HepG2 (cell line): ENCODE measurements around the gene NSUN2. TPM values are rescaled to one million over a fixed set of nuclear protein-coding genes. Genes with fewer than 3 reads are reported as not detected.

Experiments used
- ATAC-seq: fragments of 200-7000 bp; cut with Tn5 transposase; 3 replicates; pipeline ENCODE4 v1.9.1; 2020; ENCODE audit warnings: mild to moderate bottlenecking, moderate library complexity
- BruUV-seq: library from RNA; stranded (reverse); fragments of 400-500 nt; replicated peaks from 2 replicates; lab custom pipeline; 2021; lab: Mats Ljungman, UMichigan
- CTCF ChIA-PET: fragments of 300-600 bp; formaldehyde crosslinking; extraction: SDS; loops from one replicate; lab custom pipeline; 2021; ENCODE audit warnings: low total read pairs, inconsistent platforms, low intra/inter-chr PET ratio; lab: Yijun Ruan, JAX
- POLR2A ChIA-PET: fragments of 350-600 bp; sonication (Branson Sonifier 250); formaldehyde crosslinking; loops from one replicate; lab custom pipeline; 2020; ENCODE audit warnings: antibody characterized with exemption, inconsistent platforms; lab: Yijun Ruan, JAX
- DNase-seq: peaks from one replicate; pipeline ENCODE4 v3.0.0-alpha.2; 2015; ENCODE audit warnings: low spot score
- FAIRE-seq: peaks from 3 replicates; lab custom pipeline; 2011; peaks lifted over from hg19 to GRCh38; lab: Jason Lieb, UNC
- H2AFZ ChIP-seq: one replicate; pipeline ENCODE4 v1.6.1; 2011; ENCODE audit warnings: low read length, inconsistent platforms
- H3K27ac ChIP-seq: fragments of 300-600 bp; 3 replicates; pipeline ENCODE4 v1.8.0; 2011; ENCODE audit warnings: mixed run types, mild to moderate bottlenecking, mixed read lengths, low read length, inconsistent platforms; ENCODE audit not compliant: insufficient read depth; ENCODE audit errors: extremely low read length
- H3K27me3 ChIP-seq, 2 experiments: fragments of 200-600 bp in 1 of 2; 2 replicates in 1 of 2; 3 replicates in 1 of 2; pipeline versions ENCODE4 v1.6.0 to v1.8.0; 2011; ENCODE audit warnings: low read length in 2 of 2, mild to moderate bottlenecking in 2 of 2, moderate library complexity in 2 of 2, inconsistent platforms in 1 of 2; ENCODE audit not compliant: insufficient read depth in 2 of 2, control insufficient read depth in 1 of 2
- H3K36me3 ChIP-seq, 2 experiments: fragments of 200-600 bp in 1 of 2; replicated peaks in 1 of 2; 2 replicates in 1 of 2; 3 replicates in 1 of 2; pipeline versions ENCODE4 v1.5.1 to v1.8.0; 2011; ENCODE audit warnings: low read length in 2 of 2, inconsistent platforms in 1 of 2; ENCODE audit not compliant: insufficient read depth in 2 of 2, control insufficient read depth in 1 of 2
- H3K4me1 ChIP-seq: 2 replicates; pipeline ENCODE4 v1.5.1; 2012; ENCODE audit warnings: low read length, inconsistent platforms; ENCODE audit not compliant: insufficient read depth
- H3K4me2 ChIP-seq: 2 replicates; pipeline ENCODE4 v1.6.0; 2011; ENCODE audit warnings: low read depth, low read length, inconsistent platforms
- H3K4me3 ChIP-seq, 3 experiments: fragments of 200-600 bp in 1 of 3; sonication (generic), shearing (Covaris generic) in 1 of 3; replicated peaks in 1 of 3; 2 replicates each; pipeline ENCODE4 v1.5.1; 2011 to 2016; ENCODE audit warnings: low read length in 3 of 3, inconsistent platforms in 2 of 3, low read depth in 2 of 3, mild to moderate bottlenecking in 2 of 3, control low read depth in 1 of 3, mixed read lengths in 1 of 3; ENCODE audit not compliant: insufficient read depth in 1 of 3
- H3K79me2 ChIP-seq: one replicate; pipeline ENCODE4 v1.6.1; 2011; ENCODE audit warnings: low read length, inconsistent platforms; ENCODE audit not compliant: insufficient read depth
- H3K9ac ChIP-seq: 2 replicates; pipeline ENCODE4 v1.6.0; 2011; ENCODE audit warnings: mild to moderate bottlenecking, low read depth, low read length, inconsistent platforms; ENCODE audit not compliant: insufficient read depth
- H3K9me3 ChIP-seq: 2 replicates; pipeline ENCODE4 v1.5.1; 2012; ENCODE audit warnings: mild to moderate bottlenecking, low read length
- H4K20me1 ChIP-seq: 2 replicates; pipeline ENCODE4 v1.6.0; 2011; ENCODE audit warnings: inconsistent platforms, mild to moderate bottlenecking, low read length, moderate library complexity; ENCODE audit not compliant: insufficient read depth
- BCL6 ChIP-seq: IDR thresholded peaks from 2 replicates; pipeline ENCODE4 v1.6.1; 2016; ENCODE audit warnings: missing genetic modification reagents, missing compliant biosample characterization
- KAT7 ChIP-seq: IDR thresholded peaks from 2 replicates; pipeline ENCODE4 v1.6.1; 2018; ENCODE audit warnings: borderline replicate concordance, missing compliant biosample characterization
- MEF2D ChIP-seq: sonication (generic); formaldehyde crosslinking; IDR thresholded peaks from 2 replicates; pipeline ENCODE4 v1.5.1; 2020; ENCODE audit warnings: mild to moderate bottlenecking, missing genetic modification reagents
- MTF2 ChIP-seq: sonication (generic); formaldehyde crosslinking; IDR thresholded peaks from 2 replicates; pipeline ENCODE4 v1.5.0; 2020; ENCODE audit warnings: missing genetic modification reagents, borderline replicate concordance
- MXD4 ChIP-seq: IDR thresholded peaks from 2 replicates; pipeline ENCODE4 v1.6.1; 2016; ENCODE audit warnings: mild to moderate bottlenecking, missing biosample characterization, missing genetic modification reagents
- RARA ChIP-seq: IDR thresholded peaks from 2 replicates; pipeline ENCODE4 v1.6.1; 2016; ENCODE audit warnings: missing genetic modification reagents, missing compliant biosample characterization
- RFXAP ChIP-seq: sonication (generic); formaldehyde crosslinking; IDR thresholded peaks from 2 replicates; pipeline ENCODE4 v1.4.0; 2020; ENCODE audit warnings: missing genetic modification reagents, borderline replicate concordance
- ZEB1 ChIP-seq: IDR thresholded peaks from 2 replicates; pipeline ENCODE4 v1.6.1; 2012; ENCODE audit warnings: mild to moderate bottlenecking, low read depth, inconsistent platforms; ENCODE audit not compliant: insufficient replicate concordance
- ZNF282 ChIP-seq: fragments of 450-650 bp; IDR thresholded peaks from 2 replicates; pipeline ENCODE4 v1.6.1; 2018; ENCODE audit not compliant: partially characterized antibody
- ZNF331 ChIP-seq: sonication (generic); formaldehyde crosslinking; IDR thresholded peaks from 2 replicates; pipeline ENCODE4 v1.4.0; 2020; ENCODE audit warnings: missing genetic modification reagents
- ZNF552 ChIP-seq: sonication (generic); formaldehyde crosslinking; IDR thresholded peaks from 2 replicates; pipeline ENCODE4 v1.9.0; 2022; ENCODE audit warnings: missing genetic modification reagents, mild to moderate bottlenecking, borderline replicate concordance
- ZNF7 ChIP-seq: IDR thresholded peaks from 2 replicates; pipeline ENCODE4 v1.6.1; 2016; ENCODE audit warnings: missing biosample characterization, missing genetic modification reagents
- ZNF780A ChIP-seq: sonication (generic); formaldehyde crosslinking; IDR thresholded peaks from 2 replicates; pipeline ENCODE4 v1.8.0; 2022; ENCODE audit warnings: mild to moderate bottlenecking, missing genetic modification reagents, moderate library complexity
- WGBS: methylation state at CpG from one replicate; pipeline ENCODE4 v1.1.6; 2017; ENCODE audit warnings: low lambda C conversion rate; 5-methylcytosine and 5-hydroxymethylcytosine counted together
- in situ Hi-C: cut with HindIII; loops from 2 replicates; pipeline ENCODE4 v1.10.0; 2017; ENCODE audit warnings: low pct_unique_long_range_greater_than_20kb; ENCODE audit not compliant: extremely low pct_ligation_motif_present
- intact Hi-C: fragments of 100-400 bp; cut with micrococcal nuclease; formaldehyde crosslinking; loops from one replicate; pipeline ENCODE4 v1.10.0; 2022; ENCODE audit not compliant: unreplicated experiment
- polyA plus RNA-seq, 8 experiments: library from polyadenylated mRNA; depleted of rRNA in 3 of 8; stranded (reverse) in 7 of 8; unstranded in 1 of 8; fragments of >200 nt; fragmentation: Illumina TruSeq in 4 of 8; extraction: Trizol in 4 of 8; gene quantifications; 2 replicates each; pipeline versions ENCODE4 v1.2.1 to v1.2.3, GENCODE V29; 2011 to 2016; ENCODE audit warnings: low read depth in 4 of 8, missing spikeins in 1 of 8, mixed read lengths in 1 of 8; ENCODE audit not compliant: insufficient read depth in 1 of 8
- total RNA-seq, 5 experiments: library from RNA; depleted of rRNA; stranded (reverse); fragments of >200 nt; fragmentation: Illumina TruSeq; extraction: Trizol; gene quantifications; 2 replicates each; pipeline ENCODE4 v1.2.3, GENCODE V29; 2016; ENCODE audit warnings: low read depth in 1 of 5
- TF ChIP-seq, protein P1 (sequence below): sonication (generic); formaldehyde crosslinking; IDR thresholded peaks from 2 replicates; pipeline ENCODE4 v1.5.0; 2020; ENCODE audit warnings: missing genetic modification reagents
- TF ChIP-seq, protein P2 (sequence below): sonication (generic); formaldehyde crosslinking; IDR thresholded peaks from 2 replicates; pipeline ENCODE4 v1.4.0; 2020; ENCODE audit warnings: low read depth, mild to moderate bottlenecking, missing genetic modification reagents
- TF ChIP-seq, protein P3 (sequence below): sonication (generic); formaldehyde crosslinking; conservative IDR thresholded peaks from 2 replicates; pipeline ENCODE4 v1.4.0; 2020; ENCODE audit warnings: missing genetic modification reagents
- TF ChIP-seq, protein P4 (sequence below): sonication (generic); formaldehyde crosslinking; IDR thresholded peaks from 2 replicates; pipeline ENCODE4 v1.4.0; 2020; ENCODE audit warnings: missing genetic modification reagents

Gene NSUN2
- total and polyA plus RNA-seq, 2 of the 13 experiments (the other 11 are each of a cell fraction or from before 2014, with no cell fraction given): 51.7 to 69.1 TPM

DNA sequence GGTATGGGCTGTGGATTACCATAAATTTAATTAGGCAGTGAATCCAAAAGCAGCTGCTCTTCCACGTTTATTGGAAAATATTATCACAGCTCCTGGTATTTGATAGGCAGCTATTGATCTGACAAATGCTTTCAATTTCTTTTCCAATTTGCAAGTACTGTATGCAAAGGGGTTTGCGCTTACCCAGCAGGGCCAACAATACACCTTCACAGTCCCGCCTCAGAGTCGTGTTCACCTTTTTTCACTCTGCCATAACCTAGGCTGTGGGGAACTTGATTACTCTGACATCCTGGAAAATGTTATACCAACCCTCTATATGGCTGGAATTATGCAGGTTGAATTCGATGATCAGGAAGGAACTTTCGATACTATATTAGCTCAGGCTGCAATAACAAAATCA lies 48.1 kb upstream of the NSUN2 start:
- WGBS: 47% methylated on average over 6 of the region's 6 CpGs
- H3K27ac ChIP-seq: no peak overlapping the region
- H3K4me2 ChIP-seq: no peak overlapping the region
- in situ Hi-C loops (no loop called here), intact Hi-C loops (no loop called here)
- H3K9me3 ChIP-seq: no peaks in the 10 kb centered on the region; the same call in 1 of the 2 replicates
- CTCF ChIA-PET: no interaction called here
- no peak overlapping the region for H3K4me3 ChIP-seq
- no peak overlapping the region for H3K9ac ChIP-seq
- FAIRE-seq (no peak), ATAC-seq (no peak), DNase-seq (no peak)
- POLR2A ChIA-PET: no interaction called here
- no peak overlapping the region for H2AFZ ChIP-seq
- BruUV-seq: no TSS peak
- no peaks in the 10 kb centered on the region for H4K20me1 ChIP-seq
- H3K27me3 ChIP-seq: no peaks in the 10 kb centered on the region; a peak in 1 of 5 replicates
- no peaks in the 10 kb centered on the region for H3K79me2 ChIP-seq
- H3K36me3 ChIP-seq: no peaks in the 10 kb centered on the region
- H3K4me1 ChIP-seq: no peaks in the 10 kb centered on the region; the same call in 1 of the 2 replicates
- no peak for TF ChIP-seq ZNF552 (CRISPR knock-in tag)
- no peak for TF ChIP-seq MTF2 (CRISPR knock-in tag)
- TF ChIP-seq RFXAP (CRISPR knock-in tag): no peak
- TF ChIP-seq, protein P1, sequence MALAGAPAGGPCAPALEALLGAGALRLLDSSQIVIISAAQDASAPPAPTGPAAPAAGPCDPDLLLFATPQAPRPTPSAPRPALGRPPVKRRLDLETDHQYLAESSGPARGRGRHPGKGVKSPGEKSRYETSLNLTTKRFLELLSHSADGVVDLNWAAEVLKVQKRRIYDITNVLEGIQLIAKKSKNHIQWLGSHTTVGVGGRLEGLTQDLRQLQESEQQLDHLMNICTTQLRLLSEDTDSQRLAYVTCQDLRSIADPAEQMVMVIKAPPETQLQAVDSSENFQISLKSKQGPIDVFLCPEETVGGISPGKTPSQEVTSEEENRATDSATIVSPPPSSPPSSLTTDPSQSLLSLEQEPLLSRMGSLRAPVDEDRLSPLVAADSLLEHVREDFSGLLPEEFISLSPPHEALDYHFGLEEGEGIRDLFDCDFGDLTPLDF (CRISPR knock-in tag): no peak
- TF ChIP-seq, protein P2, sequence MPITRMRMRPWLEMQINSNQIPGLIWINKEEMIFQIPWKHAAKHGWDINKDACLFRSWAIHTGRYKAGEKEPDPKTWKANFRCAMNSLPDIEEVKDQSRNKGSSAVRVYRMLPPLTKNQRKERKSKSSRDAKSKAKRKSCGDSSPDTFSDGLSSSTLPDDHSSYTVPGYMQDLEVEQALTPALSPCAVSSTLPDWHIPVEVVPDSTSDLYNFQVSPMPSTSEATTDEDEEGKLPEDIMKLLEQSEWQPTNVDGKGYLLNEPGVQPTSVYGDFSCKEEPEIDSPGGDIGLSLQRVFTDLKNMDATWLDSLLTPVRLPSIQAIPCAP (CRISPR knock-in tag): no peak
- no peak for TF ChIP-seq RARA (CRISPR knock-in tag)
- TF ChIP-seq KAT7 (CRISPR knock-in tag): no peak
- TF ChIP-seq, protein P3, sequence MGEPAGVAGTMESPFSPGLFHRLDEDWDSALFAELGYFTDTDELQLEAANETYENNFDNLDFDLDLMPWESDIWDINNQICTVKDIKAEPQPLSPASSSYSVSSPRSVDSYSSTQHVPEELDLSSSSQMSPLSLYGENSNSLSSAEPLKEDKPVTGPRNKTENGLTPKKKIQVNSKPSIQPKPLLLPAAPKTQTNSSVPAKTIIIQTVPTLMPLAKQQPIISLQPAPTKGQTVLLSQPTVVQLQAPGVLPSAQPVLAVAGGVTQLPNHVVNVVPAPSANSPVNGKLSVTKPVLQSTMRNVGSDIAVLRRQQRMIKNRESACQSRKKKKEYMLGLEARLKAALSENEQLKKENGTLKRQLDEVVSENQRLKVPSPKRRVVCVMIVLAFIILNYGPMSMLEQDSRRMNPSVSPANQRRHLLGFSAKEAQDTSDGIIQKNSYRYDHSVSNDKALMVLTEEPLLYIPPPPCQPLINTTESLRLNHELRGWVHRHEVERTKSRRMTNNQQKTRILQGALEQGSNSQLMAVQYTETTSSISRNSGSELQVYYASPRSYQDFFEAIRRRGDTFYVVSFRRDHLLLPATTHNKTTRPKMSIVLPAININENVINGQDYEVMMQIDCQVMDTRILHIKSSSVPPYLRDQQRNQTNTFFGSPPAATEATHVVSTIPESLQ (CRISPR knock-in tag): no peak
- no peak for TF ChIP-seq ZNF282
- TF ChIP-seq MXD4 (CRISPR knock-in tag): no peak
- no peak for TF ChIP-seq ZNF7 (CRISPR knock-in tag)
- TF ChIP-seq, protein P4, sequence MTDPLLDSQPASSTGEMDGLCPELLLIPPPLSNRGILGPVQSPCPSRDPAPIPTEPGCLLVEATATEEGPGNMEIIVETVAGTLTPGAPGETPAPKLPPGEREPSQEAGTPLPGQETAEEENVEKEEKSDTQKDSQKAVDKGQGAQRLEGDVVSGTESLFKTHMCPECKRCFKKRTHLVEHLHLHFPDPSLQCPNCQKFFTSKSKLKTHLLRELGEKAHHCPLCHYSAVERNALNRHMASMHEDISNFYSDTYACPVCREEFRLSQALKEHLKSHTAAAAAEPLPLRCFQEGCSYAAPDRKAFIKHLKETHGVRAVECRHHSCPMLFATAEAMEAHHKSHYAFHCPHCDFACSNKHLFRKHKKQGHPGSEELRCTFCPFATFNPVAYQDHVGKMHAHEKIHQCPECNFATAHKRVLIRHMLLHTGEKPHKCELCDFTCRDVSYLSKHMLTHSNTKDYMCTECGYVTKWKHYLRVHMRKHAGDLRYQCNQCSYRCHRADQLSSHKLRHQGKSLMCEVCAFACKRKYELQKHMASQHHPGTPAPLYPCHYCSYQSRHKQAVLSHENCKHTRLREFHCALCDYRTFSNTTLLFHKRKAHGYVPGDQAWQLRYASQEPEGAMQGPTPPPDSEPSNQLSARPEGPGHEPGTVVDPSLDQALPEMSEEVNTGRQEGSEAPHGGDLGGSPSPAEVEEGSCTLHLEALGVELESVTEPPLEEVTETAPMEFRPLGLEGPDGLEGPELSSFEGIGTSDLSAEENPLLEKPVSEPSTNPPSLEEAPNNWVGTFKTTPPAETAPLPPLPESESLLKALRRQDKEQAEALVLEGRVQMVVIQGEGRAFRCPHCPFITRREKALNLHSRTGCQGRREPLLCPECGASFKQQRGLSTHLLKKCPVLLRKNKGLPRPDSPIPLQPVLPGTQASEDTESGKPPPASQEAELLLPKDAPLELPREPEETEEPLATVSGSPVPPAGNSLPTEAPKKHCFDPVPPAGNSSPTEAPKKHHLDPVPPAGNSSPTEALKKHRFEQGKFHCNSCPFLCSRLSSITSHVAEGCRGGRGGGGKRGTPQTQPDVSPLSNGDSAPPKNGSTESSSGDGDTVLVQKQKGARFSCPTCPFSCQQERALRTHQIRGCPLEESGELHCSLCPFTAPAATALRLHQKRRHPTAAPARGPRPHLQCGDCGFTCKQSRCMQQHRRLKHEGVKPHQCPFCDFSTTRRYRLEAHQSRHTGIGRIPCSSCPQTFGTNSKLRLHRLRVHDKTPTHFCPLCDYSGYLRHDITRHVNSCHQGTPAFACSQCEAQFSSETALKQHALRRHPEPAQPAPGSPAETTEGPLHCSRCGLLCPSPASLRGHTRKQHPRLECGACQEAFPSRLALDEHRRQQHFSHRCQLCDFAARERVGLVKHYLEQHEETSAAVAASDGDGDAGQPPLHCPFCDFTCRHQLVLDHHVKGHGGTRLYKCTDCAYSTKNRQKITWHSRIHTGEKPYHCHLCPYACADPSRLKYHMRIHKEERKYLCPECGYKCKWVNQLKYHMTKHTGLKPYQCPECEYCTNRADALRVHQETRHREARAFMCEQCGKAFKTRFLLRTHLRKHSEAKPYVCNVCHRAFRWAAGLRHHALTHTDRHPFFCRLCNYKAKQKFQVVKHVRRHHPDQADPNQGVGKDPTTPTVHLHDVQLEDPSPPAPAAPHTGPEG (CRISPR knock-in tag): no peak
- TF ChIP-seq BCL6 (CRISPR knock-in tag): no peak
- TF ChIP-seq ZEB1: no peak
- no peak for TF ChIP-seq ZNF780A (CRISPR knock-in tag)
- TF ChIP-seq MEF2D (CRISPR knock-in tag): no peak
- TF ChIP-seq ZNF331: no peak
